ENCODE measurements around the gene MYADML2. TPM values are rescaled to one million over a fixed set of nuclear protein-coding genes. Genes with fewer than 3 reads are reported as not detected.

Gene MYADML2
- total and polyA plus RNA-seq, 12 donors = 0.26 to 8.6 (median 4.9) TPM

GRCh38 chr17:81895400-81895799 lies 51.6 kb downstream of the MYADML2 start:
- no peak for TF ChIP-seq CTCF (IDR thresholded peaks at IDR 0.05)

GRCh38 chr17:81891303-81891552 lies 55.8 kb downstream of the MYADML2 start:
- Histone ChIP-seq H3K4me1 (peaks cover 11 to 34% (median 27%) of the 10 kb centered on the region in 9 donors), H3K4me3 (peak overlapping the region; percentile 72 to 100 (median 98)), H3K27ac (peak overlapping the region; percentile 64 to 98 (median 96)), H3K9me3 (no peaks in the 10 kb centered on the region), H3K27me3 (no peaks in the 10 kb centered on the region), H3K36me3 (peaks cover 0 to 70% (median 42%) of the 10 kb centered on the region in 9 donors)
- DNase-seq (no peak), ATAC-seq (no peak)
- no peak for TF ChIP-seq CTCF (IDR thresholded peaks at IDR 0.05)
- WGBS, 2 donors = 0 to 1% methylated on average over 25 to 40 of the region's 40 CpGs
- intact Hi-C loops (cut with DNase I) = loop anchor here in 1 of 10 donors (5.0 kb wide), 1 partner anchor 1839 kb away; no protein-coding TSS in a partner anchor

More at GRCh38 chr17:81895400-81895799, 51.6 kb downstream of the MYADML2 start:
- DNase-seq (no peak), ATAC-seq (no peak)
- Histone ChIP-seq H3K27ac (no peak overlapping the region), H3K9me3 (no peaks in the 10 kb centered on the region), H3K4me3 (no peak overlapping the region), H3K36me3 (peaks cover 0 to 72% (median 44%) of the 10 kb centered on the region in 9 donors), H3K27me3 (no peaks in the 10 kb centered on the region), H3K4me1 (peaks cover 3 to 19% (median 15%) of the 10 kb centered on the region in 9 donors)
- intact Hi-C loops (cut with DNase I) = no loop called here
- 93 to 95% methylated on average over 11 of the region's 11 CpGs for WGBS, 2 donors

- no peak for TF ChIP-seq CTCF (IDR thresholded peaks at IDR 0.05)
- DNase-seq (no peak), ATAC-seq (no peak)
- H3K27me3 ChIP-seq = no peaks in the 10 kb centered on the region
- peaks cover 11 to 39% (median 27%) of the 10 kb centered on the region in 9 donors for H3K4me1 ChIP-seq
- intact Hi-C loops (cut with DNase I) = loop anchor here in 1 of 10 donors (5.0 kb wide), 1 partner anchor 1838 kb away; no protein-coding TSS in a partner anchor
- WGBS, 2 donors = 8 to 9% methylated on average over 56 to 69 of the region's 69 CpGs
- H3K4me3 ChIP-seq = peak overlapping the region; percentile 72 to 100 (median 98)
- no peaks in the 10 kb centered on the region for H3K9me3 ChIP-seq
- peaks cover 0 to 70% (median 37%) of the 10 kb centered on the region in 9 donors for H3K36me3 ChIP-seq
- H3K27ac ChIP-seq = peak overlapping the region; percentile 64 to 98 (median 96)
Measured at GRCh38 chr17:81890447-81891302, 56.4 kb downstream of the MYADML2 start.

Other genes with a start within 250 kb of the MYADML2 start
- gene MRPL12, start 243.9 kb downstream of the MYADML2 start, total RNA-seq = 100 to 1,000 TPM; 105 to 216 (median 134) TPM
- 100 to 1,000 TPM; 409 to 533 TPM for gene MRPL12, start 243.9 kb downstream of the MYADML2 start, polyA plus RNA-seq
- gene SLC25A10, start 234.9 kb downstream of the MYADML2 start, total RNA-seq = 10 to 100 TPM in 2 of 10 donors, 1 to 10 TPM in 8; 6.7 to 10.5 (median 9.1) TPM
- 10 to 100 TPM; 11.7 to 14.6 TPM for gene SLC25A10, start 234.9 kb downstream of the MYADML2 start, polyA plus RNA-seq
- not detected for gene GCGR, start 143.1 kb downstream of the MYADML2 start, total RNA-seq
- under 1 TPM in 1 of 2 donors, not detected in 1; 0.03 TPM for gene GCGR, start 143.1 kb downstream of the MYADML2 start, polyA plus RNA-seq
- gene MCRIP1, start 113.9 kb downstream of the MYADML2 start, total RNA-seq = 100 to 1,000 TPM in 2 of 10 donors, 10 to 100 TPM in 8; 75.1 to 105 (median 88.8) TPM
- gene MCRIP1, start 113.9 kb downstream of the MYADML2 start, polyA plus RNA-seq = 100 to 1,000 TPM; 199 to 239 TPM
- gene PPP1R27, start 112.2 kb downstream of the MYADML2 start, total RNA-seq = under 1 TPM in 1 of 10 donors, not detected in 9; 0.31 TPM
- gene PPP1R27, start 112.2 kb downstream of the MYADML2 start, polyA plus RNA-seq = under 1 TPM in 1 of 2 donors, not detected in 1; 0.14 TPM
- 100 to 1,000 TPM; 244 to 801 (median 332) TPM for gene P4HB, start 86.7 kb downstream of the MYADML2 start, total RNA-seq
- gene P4HB, start 86.7 kb downstream of the MYADML2 start, polyA plus RNA-seq = 100 to 1,000 TPM; 284 to 536 TPM
- gene ARHGDIA, start 75.9 kb downstream of the MYADML2 start, total RNA-seq = 100 to 1,000 TPM in 7 of 10 donors, 10 to 100 TPM in 3; 89.9 to 263 (median 110) TPM
- gene ARHGDIA, start 75.9 kb downstream of the MYADML2 start, polyA plus RNA-seq = 100 to 1,000 TPM in 1 of 2 donors, 10 to 100 TPM in 1; 97.2 to 251 TPM
- gene ALYREF, start 55.6 kb downstream of the MYADML2 start, total RNA-seq = 10 to 100 TPM; 28.1 to 47.2 (median 32.2) TPM
- 10 to 100 TPM in 1 of 2 donors, 1 to 10 TPM in 1; 3.6 to 45.4 TPM for gene ALYREF, start 55.6 kb downstream of the MYADML2 start, polyA plus RNA-seq
- gene ANAPC11, start 55.5 kb downstream of the MYADML2 start, total RNA-seq = 100 to 1,000 TPM; 124 to 189 (median 142) TPM
- gene ANAPC11, start 55.5 kb downstream of the MYADML2 start, polyA plus RNA-seq = 100 to 1,000 TPM; 205 to 405 TPM
- gene NPB, start 45.0 kb downstream of the MYADML2 start, total RNA-seq = under 1 TPM; 0.13 to 0.83 (median 0.32) TPM
- under 1 TPM; 0.49 to 0.73 TPM for gene NPB, start 45.0 kb downstream of the MYADML2 start, polyA plus RNA-seq
- 10 to 100 TPM; 29.5 to 54.7 (median 43.2) TPM for gene PCYT2, start 35.8 kb downstream of the MYADML2 start, total RNA-seq
- gene PCYT2, start 35.8 kb downstream of the MYADML2 start, polyA plus RNA-seq = 10 to 100 TPM; 54.4 to 64.1 TPM
- gene SIRT7, start 29.1 kb downstream of the MYADML2 start, total RNA-seq = 1 to 10 TPM; 4.4 to 9.3 (median 5.9) TPM
- 10 to 100 TPM; 14.5 to 15.7 TPM for gene SIRT7, start 29.1 kb downstream of the MYADML2 start, polyA plus RNA-seq
- gene MAFG, start 19.5 kb downstream of the MYADML2 start, total RNA-seq = 10 to 100 TPM; 10.8 to 30.9 (median 16.3) TPM
- 10 to 100 TPM; 10.5 to 10.6 TPM for gene MAFG, start 19.5 kb downstream of the MYADML2 start, polyA plus RNA-seq
- 1 to 10 TPM; 2.8 to 7.4 (median 3.8) TPM for gene PYCR1, start 9.9 kb downstream of the MYADML2 start, total RNA-seq
- gene PYCR1, start 9.9 kb downstream of the MYADML2 start, polyA plus RNA-seq = 10 to 100 TPM in 1 of 2 donors, 1 to 10 TPM in 1; 1.2 to 29.6 TPM
- 1 to 10 TPM in 1 of 10 donors, under 1 TPM in 4, not detected in 5; 0.27 to 1.5 (median 0.65) TPM for gene NOTUM, start 14.0 kb upstream of the MYADML2 start, total RNA-seq
- under 1 TPM; 0.22 to 0.74 TPM for gene NOTUM, start 14.0 kb upstream of the MYADML2 start, polyA plus RNA-seq
- gene ASPSCR1, start 30.4 kb upstream of the MYADML2 start, total RNA-seq = 10 to 100 TPM; 19.9 to 38.2 (median 22.6) TPM
- gene ASPSCR1, start 30.4 kb upstream of the MYADML2 start, polyA plus RNA-seq = 100 to 1,000 TPM in 1 of 2 donors, 10 to 100 TPM in 1; 40.5 to 115 TPM
- gene CENPX, start 75.6 kb upstream of the MYADML2 start, total RNA-seq = 10 to 100 TPM; 15.8 to 37.4 (median 20.6) TPM
- 100 to 1,000 TPM in 1 of 2 donors, 10 to 100 TPM in 1; 48.6 to 132 TPM for gene CENPX, start 75.6 kb upstream of the MYADML2 start, polyA plus RNA-seq
- 10 to 100 TPM in 1 of 10 donors, 1 to 10 TPM in 9; 2.2 to 10.4 (median 3.1) TPM for gene LRRC45, start 76.1 kb upstream of the MYADML2 start, total RNA-seq
- 1 to 10 TPM; 6.7 to 7.7 TPM for gene LRRC45, start 76.1 kb upstream of the MYADML2 start, polyA plus RNA-seq
- gene RAC3, start 84.4 kb upstream of the MYADML2 start, total RNA-seq = 1 to 10 TPM in 6 of 10 donors, under 1 TPM in 4; 0.82 to 1.6 (median 1.1) TPM
- 1 to 10 TPM; 1.5 to 3.3 TPM for gene RAC3, start 84.4 kb upstream of the MYADML2 start, polyA plus RNA-seq
- 100 to 1,000 TPM; 155 to 258 (median 187) TPM for gene DCXR, start 90.5 kb upstream of the MYADML2 start, total RNA-seq
- 100 to 1,000 TPM; 283 to 387 TPM for gene DCXR, start 90.5 kb upstream of the MYADML2 start, polyA plus RNA-seq
- 10 to 100 TPM; 13.9 to 24.9 (median 18.9) TPM for gene RFNG, start 104.6 kb upstream of the MYADML2 start, total RNA-seq
- gene RFNG, start 104.6 kb upstream of the MYADML2 start, polyA plus RNA-seq = 10 to 100 TPM; 29.3 to 30.1 TPM
- gene GPS1, start 104.7 kb upstream of the MYADML2 start, total RNA-seq = 10 to 100 TPM; 68.9 to 96.6 (median 80.6) TPM
- gene GPS1, start 104.7 kb upstream of the MYADML2 start, polyA plus RNA-seq = 100 to 1,000 TPM; 102 to 183 TPM
- gene DUS1L, start 118.6 kb upstream of the MYADML2 start, total RNA-seq = 10 to 100 TPM; 34.1 to 96.4 (median 43.1) TPM
- gene DUS1L, start 118.6 kb upstream of the MYADML2 start, polyA plus RNA-seq = 100 to 1,000 TPM in 1 of 2 donors, 10 to 100 TPM in 1; 85.2 to 191 TPM
- gene FASN, start 151.0 kb upstream of the MYADML2 start, total RNA-seq = 10 to 100 TPM in 8 of 10 donors, 1 to 10 TPM in 2; 9.0 to 62.4 (median 17.9) TPM
- 10 to 100 TPM; 34.4 to 58.4 TPM for gene FASN, start 151.0 kb upstream of the MYADML2 start, polyA plus RNA-seq

All from heart right ventricle (tissue), 16 donors.